NCI-H1092 (cell line): ENCODE measurements around the gene DNASE2B.

ENCODE experiments used
- DNase-seq: peaks from one replicate; lab custom pipeline; 2025; lab: John Stamatoyannopoulos, UW

The DNASE2B gene

DNA sequence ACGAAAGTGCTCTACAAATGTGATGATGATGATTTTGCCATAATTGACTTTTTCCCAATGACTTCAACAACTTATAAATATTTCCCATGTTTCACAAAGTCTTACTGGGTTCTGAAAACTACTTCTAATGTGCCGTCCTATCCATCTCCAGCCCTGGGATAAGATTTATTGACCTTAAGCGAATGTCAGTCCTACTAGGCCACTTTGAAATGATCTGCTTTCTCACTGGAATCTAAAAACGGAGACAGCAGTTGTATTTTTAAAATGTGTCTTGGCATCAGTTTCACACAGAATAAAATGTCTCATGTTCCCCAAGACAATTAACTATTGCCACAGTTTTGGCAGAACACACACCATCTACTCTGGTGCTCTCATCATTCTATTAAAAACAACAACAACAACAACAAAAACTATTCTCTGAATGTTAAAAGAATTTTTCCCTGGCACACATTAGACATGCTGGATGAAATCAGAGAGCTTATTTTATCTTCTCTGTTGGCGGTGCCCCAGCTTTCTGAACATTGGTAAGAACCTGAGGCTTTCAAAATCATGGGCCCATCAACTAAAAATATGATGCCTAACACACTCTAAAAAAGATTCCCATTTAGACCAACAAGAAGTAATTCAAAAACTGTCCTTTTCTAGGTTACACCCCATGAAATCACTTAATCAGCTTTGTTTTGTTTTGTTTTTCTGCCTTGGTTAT, 23.1 kb upstream of the DNASE2B start:
- DNase-seq, result no peak

DNA sequence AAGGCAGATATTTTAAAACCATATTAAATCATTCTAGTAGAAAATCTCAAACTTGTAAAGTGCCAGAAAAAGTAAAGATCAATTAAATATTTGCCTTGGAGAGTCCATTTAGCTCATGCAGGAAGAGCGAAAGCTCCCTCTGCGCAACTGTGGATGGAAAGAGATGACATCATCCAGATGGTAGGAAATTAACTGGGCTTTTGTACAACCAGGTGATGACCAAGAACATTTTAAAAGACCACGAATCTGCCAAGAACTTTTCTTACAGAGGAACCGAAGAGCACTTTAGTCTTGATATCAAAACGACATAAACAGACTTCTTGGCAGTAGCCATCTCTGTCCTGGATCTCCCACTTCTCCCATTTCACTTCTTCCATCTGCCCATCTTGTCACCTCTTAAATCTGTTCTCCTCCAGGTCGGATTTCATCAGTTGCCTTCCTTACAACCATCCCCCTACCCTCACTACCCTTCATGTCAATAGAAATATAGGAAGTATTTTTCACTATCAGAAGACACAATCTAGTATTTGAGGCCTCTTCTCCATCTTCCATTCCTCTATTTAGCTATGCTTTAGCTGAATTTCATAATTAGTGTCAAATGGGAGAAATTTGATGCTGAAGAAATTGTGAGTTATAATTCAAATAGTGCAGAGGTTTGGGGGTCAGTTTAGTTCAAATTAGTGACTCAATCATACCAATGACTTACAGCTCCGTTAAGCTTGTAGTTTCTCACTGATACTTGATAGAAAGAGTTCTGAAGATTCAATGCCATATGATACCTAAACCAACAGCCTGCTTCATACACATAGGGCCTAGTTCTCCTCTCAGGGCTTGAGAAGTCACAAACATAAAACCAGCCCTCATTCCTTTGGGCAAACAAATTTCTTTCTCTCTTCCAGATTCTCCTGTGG, 22.0 kb upstream of the DNASE2B start:
- no peak for DNase-seq

DNA sequence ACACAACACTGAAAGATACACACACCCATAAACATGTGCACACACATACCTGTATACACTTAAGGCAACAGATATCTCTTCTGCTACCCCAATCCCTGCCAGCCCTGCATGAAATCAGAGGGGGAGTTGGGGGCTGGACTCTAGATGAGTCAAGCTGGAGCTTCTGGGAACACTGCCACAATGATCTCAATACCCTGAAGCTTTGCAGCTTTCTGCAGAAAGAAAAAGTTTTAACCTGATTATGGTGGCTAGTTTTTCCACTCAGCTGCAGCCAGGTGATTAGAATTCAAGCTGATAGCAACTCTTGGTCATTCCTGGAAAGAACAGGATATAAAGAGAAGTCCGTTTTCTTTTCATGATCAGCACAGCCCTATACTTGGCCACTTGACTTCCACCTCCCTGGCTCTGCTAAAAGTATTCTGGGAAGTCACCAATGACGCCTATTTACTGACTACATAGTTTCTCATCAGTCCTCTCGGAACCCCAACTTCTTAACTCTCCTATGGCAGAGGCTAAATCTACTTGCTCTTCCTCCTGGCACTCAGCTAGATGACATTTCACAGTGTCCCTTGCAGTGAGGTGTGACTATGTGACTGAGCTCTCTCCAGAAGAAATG, 20.7 kb upstream of the DNASE2B start:
- no peak for DNase-seq

DNA sequence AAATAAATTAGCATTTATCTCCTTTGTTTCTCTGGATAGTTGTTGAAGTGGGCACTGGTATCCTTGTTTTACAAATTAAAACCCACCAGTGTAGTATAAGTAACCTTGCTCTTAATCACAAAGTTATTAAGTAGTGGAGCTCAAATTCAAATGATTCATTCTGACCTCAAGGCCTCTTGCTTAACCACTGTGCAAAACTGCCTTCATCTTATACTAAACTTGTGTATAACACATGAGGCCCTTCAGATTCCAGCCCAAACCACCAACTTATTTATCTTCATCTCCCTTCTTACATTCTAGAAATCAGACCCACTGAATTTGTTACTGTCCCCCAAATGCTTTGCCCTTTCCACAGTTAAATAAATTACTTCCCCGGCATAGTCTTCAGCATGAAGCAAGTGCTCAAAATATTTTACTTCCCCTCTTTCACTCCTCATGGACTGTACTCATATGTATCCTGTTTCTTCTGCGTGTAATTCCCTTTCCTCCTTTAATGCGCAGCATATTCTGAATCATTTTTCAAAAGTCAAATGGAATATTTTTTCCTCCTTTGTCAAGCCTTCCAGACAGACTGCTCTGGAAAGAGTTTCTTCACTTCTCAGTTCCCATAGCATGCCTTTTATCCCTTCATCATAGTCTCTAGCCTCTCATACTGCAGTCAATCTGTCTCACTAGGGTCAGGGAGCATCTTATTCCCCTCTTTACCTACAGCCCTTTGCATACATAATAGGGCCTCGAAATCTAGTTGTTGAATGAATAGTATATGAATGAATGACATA, 19.0 kb upstream of the DNASE2B start:
- no peak for DNase-seq

DNA sequence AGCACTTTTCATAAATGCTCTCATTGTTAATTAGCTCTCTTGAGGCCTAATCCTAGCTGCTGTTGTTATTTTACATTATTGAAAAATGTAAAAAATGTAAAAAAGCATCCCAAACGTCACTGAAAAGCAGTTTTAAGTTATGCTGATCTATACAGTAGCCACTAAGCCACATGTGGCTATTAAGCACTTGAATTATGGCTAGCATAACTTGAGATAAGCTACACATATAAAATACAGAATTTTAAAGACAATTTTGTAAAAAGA, 18.4 kb upstream of the DNASE2B start:
- no peak for DNase-seq

DNA sequence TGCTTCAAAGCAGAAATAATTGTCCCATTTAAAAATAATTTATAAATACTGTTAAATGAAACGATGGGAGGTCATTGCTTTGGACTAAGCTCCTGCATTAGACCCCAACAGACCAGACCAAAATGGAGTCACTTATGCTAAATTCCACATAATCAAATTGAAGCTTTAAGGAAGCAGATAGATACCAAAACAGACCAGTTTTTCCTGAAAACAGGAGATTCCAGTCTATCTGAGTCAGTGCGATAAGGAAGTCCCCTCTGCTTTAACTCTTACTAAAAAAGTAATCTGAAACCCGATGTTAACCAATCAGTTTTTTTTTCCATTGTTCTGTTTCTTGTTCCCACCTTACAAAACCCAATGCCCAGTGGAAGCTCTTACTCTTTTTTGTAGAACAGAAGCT, 16.2 kb upstream of the DNASE2B start:
- no peak for DNase-seq

DNA sequence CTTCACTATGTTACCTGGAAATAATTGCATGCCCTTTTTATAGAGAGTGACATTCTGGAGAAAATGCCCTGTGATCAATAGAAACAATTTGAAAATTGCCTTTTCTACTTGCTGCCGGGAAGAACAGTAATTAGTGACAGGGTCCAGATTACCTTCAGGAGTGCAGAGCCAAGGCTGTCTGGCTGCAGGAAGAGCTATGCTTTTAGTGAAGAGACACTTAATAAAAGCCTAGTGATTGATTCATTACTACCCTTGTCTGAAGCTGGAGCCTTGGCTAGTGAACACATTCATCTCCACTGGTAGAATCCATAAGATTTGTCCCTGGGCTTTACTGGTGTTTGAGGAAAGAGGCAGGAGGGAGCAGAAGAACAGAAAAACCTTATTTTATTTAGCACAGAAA, 12.9 kb upstream of the DNASE2B start:
- DNase-seq, result no peak

DNA sequence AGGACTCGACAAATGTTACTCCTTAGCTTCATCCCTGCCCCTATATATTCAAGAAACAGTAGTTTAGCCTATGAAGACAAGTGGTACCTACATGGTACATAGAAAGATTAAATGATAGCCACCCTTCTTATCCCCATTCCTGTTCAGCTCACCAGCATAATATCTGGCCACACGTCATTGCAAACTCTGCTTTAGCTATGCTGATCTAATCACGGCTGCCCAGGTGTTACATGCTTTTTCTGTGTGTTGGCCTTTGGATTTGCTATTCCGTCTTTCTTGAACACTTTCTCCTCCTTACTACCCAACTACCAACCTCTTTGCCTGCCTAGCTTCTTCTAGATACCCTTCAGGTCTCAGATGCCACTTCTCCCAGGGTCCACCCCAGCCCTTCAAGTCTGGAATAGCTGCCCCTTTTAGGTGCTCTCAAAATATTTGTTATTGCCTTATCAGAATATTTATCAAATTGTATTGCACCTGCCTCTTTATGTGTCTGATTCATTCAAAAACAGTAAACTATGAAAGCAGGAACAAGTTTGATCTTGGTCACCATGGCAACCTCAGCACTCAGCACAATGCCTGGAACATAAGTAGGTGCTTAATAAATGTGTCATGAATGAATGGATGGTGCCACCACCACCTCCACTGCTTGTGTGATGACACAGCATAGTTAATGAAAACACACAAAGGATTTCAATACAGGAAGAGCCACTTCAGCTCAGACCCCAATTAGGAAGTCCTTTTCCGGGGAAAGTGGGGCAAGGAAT, 11.4 kb upstream of the DNASE2B start:
- DNase-seq, result no peak

DNA sequence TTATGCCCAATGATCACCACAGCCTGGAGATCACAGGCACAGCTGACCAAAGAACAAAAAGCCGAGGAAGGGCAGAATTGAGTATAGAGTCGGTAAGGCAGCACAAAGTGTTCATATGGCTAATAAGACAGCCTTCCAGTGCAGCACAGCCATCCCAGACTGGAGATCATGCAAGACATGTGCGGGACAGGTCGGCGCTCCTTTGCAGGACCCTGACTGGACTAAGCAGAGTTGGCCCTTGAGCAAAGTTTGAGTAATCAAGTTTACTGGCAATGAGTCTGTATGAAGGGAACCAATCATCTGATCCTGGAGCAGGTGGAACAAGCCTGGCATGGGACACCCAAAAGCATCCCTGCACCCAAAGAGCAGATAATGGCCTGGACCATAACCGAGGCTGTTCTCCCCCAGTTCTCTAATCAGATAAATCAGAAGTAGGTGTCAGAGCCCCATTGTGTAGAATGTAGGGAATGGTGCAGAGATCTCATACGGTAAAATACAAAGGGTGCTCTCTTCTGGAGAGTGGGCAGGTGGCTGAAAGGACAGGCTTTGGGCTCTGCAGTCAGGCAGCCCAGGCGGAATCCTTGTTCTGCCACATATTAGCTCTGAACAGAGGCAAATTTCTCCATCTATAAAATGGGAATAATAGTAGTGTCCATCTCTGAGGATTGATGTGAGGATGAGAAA, 10.7 kb upstream of the DNASE2B start:
- peak; percentile 5 for DNase-seq

DNA sequence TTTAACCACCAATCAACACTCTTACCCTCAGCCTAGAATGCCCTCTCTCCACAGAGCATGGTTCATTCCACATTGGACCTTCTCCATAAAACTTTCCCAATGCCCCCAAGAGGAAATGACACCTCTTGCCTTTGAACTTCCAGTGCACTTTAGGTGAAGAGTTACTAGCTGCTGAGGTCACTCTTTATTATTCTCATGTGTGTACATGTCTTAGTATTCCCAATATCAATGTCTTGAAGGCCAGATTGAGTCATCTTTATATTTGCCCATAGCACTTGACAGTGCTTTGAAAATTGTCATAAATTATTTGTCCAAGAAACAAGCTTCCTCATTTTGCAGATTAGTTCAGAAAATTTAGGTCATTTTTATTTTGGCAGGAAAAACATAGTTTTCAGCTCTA, 8.1 kb upstream of the DNASE2B start:
- no peak for DNase-seq

DNA sequence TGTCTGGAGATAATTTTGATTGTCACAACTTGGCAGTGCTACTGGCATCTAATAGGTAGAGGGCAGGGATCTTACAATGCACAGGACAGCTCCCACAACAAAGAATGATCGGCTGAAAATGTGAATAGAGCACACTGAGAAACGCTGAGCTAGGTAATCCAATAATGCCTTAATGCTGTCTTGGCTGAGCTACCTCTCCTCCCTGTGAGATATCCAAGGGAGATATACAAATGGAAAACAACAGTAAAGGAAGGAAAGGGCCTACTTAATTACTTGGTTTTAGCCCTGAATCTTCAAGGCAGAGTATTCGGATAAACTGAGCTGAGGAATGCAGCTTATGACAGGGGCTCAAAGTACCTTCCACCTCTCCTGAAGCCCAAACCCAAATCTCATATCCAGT, 2.9 kb downstream of the DNASE2B start:
- DNase-seq, result no peak

DNA sequence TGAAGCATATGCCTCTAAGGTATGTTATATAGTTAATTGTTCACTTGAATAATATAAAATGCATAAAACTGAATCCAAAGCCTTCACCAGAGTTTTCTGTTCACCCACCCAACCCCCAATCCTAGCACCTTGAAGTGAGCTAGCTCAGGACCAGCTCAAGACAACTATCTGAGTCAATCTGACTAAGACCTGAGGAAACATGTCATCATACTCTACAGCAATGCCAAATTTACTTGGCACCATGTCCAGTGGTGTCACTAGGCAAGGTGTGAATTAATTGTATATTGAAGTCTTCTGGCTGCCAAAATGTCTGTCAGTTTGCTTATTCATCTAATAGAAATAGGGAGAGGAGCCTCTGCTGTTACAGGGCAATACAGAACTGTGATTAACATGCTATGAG, 3.8 kb downstream of the DNASE2B start:
- DNase-seq, result no peak

DNA sequence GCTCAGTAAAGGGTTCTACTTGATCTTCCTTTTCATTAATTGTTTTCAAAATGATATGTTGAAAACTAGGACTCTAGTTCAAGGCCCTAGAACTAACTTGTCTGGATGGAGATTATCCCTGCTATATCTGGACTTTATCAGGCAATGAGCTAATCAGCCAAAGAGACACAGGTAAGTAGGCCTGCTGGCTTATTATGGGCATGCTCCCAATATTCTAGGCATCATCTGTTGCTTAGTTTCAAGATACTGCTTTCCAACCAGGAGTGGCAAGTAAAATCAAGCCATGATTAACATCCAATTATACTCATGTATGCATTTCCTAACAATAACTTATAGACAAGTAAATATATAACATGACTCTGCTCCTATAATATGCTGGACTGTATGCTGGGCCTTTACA, 4.2 kb downstream of the DNASE2B start:
- DNase-seq, result no peak

DNA sequence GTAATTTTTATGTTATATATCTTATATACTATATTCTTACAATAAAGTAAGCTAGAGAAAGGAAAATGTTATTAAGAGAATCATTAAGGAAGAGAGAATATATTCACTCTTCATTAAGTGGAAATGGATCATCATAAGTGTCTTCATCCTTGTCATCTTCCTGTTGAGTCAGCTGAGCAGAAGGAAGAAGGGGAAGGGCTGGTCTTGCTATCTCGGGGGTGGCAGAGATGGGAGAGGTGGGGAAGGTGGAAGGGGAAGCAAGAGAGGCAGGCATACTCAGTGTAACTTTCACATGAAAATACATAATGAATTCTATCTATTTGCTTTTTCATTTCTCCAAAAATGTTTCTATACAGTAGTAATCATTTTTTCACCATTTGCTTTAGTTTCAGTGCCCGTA, 5.1 kb downstream of the DNASE2B start:
- no peak for DNase-seq

DNA sequence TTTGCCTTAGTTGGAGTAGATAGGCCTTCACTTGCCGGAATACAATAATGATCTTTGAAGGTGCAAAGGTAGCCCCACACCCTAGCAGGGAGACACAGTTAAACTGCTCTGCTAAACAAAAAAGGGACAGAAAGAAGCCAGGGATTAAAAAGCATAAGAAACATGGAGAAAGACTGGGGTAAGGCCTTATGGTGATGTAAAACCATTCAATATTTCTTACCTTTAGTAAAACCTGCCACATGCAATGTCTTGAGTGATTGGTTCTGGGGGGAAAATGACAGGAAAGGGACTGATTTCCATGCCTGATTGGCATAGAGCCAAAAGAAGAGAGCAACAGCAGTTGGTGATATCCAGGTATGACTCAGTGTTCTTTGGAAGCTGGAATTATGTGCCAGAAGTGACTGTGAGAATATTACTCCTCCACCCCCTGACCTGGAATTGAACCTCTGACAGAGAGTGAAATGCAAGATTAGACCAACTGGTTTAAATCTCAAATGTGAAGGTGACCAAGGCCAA, 8.1 kb downstream of the DNASE2B start:
- DNase-seq, result no peak

DNA sequence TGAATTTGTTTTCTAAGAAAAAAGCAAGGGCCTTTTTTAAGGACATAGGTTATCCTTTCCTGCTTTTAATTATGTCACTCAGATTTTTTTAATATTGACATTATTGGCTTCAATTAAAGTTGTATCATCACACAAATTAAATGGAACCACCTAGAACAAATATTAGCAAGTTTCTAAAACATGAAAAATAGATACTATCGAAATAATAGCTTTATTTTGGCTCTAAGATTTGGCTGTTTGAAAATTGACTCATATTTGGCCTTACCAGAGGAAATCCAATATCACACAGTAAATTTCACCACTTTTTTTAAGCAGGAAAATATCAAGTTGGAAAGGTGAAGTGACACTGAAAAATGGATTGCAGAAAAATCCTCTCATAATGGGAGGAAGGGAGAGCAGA, 9.2 kb downstream of the DNASE2B start:
- no peak for DNase-seq

DNA sequence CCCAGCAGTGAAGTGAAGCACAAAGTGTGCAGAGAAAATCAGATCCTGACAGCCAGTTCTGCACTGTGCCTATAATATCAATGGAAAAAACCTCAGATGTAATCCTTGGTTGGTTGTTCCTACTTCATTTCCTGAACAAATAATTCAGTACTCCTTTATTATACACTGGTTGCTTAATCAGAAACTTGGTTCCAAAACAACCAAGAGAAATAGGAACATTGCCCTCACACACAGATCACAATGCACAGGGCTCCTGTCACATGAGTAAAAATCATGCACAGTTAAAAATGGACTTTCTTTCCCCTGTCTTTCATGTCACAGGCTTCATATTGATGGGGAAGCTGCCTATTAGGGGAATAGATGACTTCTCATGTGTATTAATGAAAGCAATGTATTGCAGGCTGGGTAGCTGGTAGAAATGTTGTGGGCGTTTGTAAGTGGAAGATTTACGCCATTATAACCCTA, 9.7 kb downstream of the DNASE2B start:
- no peak for DNase-seq

DNA sequence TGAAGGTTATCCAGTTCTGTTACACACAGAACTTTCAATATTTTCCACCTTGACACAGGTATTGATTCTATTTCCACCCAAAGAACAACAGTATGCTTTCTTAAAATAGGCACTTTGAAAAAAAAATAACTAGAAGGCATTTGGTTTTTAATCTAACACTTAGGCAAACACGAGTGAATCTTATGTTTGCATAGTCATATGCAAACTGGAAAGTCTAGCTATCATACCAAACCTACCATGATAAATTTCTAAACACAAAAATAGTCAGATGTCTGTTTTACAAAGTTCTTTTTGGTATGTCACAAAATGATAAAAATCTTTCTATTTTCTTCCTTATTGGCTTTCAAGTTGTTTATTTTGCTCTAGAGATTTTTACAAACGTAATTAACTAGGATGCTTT, 11.6 kb downstream of the DNASE2B start:
- no peak for DNase-seq

DNA sequence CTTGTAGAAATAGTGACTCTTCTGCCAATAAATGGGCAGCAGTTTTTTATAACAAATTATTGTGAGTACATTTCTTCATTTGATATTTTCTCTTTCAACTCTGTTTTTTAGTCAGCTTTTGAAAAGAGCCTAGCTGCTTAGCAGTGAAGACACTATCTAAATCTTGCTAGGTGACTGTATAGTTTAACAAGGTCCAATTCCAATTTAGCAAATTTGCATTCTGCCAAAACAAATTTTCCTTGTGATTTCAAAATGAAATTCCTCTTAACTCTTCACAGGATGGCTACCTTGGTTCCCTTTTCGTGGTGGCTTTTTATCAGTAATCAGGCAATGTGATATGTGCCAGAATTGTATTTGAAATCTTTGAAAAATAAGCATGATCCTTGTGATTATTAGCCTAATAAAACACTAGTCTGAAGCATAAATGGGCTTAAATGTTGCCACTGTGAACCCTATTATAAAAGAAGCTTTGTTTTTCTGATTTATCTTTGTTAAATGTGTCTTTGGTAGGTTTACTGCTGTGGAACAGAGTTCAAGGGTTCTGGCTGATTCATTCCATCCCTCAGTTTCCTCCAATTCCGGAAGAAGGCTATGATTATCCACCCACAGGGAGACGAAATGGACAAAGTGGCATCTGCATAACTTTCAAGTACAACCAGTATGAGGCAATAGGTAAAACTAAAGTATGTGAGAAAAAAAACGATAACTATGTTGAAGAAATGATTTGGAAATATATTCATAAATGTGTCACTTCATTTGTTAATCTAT, 12.2 kb downstream of the DNASE2B start:
- DNase-seq, result no peak

DNA sequence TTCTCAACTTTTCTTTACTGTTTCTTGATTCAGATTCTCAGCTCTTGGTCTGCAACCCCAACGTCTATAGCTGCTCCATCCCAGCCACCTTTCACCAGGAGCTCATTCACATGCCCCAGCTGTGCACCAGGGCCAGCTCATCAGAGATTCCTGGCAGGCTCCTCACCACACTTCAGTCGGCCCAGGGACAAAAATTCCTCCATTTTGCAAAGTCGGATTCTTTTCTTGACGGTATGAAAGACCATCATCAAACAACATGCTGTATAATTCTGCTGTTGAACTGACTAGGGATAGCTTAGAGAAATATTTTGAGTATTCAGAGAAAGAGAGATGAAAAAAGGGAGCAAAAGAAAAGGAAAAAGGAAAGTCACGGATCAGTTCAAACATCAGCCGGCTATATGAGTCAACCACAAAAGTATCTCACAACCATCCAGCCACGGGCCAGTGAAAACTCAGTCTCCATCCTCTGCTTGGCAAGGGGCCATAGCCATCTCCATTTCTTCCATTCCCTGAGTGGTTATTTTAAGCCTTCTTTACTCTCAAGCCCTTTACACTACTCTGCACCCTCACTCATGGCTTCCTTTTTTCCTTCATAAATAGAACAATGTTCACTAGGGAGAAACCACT, 14.1 kb downstream of the DNASE2B start:
- no peak for DNase-seq
